HG03575 (cell line): ENCODE data around the gene RPL28.

Source experiments
- ATAC-seq: cut with Tn5 transposase; IDR thresholded peaks from one replicate; pipeline ENCODE4 v1.9.1; 2021; ENCODE audit not compliant: unreplicated experiment, insufficient number of reproducible peaks, low FRiP score; ENCODE audit errors: extremely low read depth

Gene RPL28

DNA sequence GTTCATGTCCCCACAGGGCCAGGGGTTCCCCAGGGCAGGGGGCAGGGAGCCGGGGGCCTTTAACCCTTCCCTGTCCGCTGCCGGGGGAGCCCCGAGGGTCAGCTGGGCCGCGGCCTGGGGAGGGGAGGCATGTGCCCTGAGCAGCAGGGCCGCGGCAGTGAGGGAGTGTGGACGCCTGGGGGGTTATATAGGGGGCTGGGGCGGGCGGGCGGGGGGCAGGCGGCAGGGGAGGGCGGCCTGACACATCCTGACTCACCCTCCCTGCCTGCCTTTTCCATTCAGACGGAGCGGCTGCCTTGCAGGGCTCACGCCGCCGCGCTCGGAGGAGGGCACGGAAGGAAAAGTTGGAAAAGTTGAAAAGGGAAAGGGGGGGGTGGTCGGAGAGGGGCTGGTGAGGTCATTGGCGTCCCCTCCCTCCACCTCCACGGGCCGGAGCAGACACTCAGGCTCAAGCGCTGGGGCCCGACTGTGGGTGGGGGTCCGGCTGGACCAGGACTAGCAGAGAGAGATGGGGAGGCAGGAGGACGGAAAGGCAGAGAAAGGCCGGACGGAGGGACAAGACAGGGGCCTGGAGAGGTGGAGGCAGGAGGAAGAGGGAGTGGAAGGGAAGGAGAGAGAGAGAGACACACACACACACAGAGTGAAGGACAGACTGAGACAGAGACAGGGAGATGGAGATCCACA, 15.3 kb upstream of the RPL28 start, which contains the start of gene IL11:
Gene IL11, minus strand, starts transcription at position 159 of the 684 bp plus-strand sequence. Its CDS starts 153 bp downstream, at position 6.
- ATAC-seq: no peak

DNA sequence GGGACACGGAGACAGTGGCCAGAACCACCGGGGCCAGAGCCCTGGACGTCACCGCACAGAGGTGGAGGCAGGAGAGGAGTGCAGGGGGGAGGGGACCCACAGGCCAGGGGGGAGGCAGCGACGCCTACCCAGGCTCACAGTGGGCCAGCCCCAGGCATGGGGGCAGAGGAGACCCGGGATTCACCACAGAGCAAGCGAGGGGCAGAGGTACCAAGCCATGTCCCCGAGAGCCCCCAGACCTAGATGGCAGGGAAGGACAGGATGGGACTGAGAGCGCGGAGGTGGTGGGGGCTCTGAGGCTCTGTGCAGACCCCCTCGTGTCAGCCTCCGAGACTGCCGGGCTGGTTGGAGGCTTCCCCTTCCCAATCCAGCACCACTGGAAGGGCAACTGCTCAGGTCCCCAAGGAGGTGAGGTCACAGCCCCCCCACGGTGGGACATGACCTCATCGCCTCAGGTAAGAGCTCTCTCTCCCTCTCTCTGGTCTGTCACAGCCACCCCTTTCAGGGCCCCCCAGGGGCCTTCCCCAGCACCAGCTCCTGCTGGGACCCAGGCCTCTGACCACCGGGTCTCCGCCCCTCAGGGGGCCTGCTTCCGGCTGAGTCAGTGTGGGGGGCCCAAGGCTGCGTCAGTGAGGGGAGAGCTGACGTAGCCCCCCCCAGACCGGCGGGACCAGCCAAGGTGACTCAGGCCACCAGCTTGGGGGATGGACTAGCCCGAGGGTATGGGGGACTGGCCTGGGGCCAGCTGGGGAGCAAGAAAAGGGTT, 13.2 kb upstream of the RPL28 start:
- ATAC-seq: no peak

GRCh38 chr19:55373306-55373992, 12.3 kb upstream of the RPL28 start:
- ATAC-seq: no peak

DNA sequence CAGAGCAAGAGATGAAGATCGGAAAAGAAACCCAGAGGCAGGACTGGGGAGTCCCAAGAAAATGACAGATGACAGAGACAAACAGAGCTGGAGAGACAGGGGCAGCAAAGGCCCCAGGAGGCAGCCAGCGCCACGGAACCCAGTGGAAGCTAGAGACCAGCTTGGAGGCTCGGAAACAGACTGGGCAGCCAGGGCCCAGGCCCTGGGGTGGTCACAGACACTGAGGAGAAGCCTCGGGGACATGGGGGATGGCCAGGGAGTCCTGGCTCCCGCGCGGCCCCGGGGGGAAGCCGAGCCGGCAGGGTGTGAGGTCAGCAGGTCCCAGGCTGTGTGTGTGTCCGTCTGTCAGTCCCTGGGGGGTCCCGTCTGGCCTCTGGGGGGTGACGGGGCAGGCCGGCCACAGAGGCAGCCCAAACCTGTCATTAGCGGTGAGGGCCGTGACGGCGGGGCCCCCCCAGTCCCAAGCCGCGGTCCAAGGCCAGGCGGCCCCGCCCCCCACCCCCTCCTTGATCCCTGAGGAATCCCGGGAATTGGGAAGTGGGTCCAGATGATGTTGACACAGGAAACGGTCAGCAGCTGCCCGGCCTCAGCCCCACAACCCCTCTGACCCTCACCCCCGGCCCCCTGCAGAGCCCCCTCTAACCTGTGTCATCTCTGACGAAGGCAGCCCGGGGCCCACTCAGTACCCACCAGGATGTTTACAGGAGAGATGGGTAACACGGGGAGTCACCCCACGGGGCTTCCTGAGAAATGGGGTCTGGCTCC, 11.6 kb upstream of the RPL28 start:
- ATAC-seq: no peak

- ATAC-seq: no peak
Observed at GRCh38 chr19:55376241-55376933, 9.3 kb upstream of the RPL28 start, which contains the start of gene TMEM190. Gene TMEM190, plus strand, starts transcription at chr19:55376826. Its CDS starts 28 bp downstream, at chr19:55376854.

DNA sequence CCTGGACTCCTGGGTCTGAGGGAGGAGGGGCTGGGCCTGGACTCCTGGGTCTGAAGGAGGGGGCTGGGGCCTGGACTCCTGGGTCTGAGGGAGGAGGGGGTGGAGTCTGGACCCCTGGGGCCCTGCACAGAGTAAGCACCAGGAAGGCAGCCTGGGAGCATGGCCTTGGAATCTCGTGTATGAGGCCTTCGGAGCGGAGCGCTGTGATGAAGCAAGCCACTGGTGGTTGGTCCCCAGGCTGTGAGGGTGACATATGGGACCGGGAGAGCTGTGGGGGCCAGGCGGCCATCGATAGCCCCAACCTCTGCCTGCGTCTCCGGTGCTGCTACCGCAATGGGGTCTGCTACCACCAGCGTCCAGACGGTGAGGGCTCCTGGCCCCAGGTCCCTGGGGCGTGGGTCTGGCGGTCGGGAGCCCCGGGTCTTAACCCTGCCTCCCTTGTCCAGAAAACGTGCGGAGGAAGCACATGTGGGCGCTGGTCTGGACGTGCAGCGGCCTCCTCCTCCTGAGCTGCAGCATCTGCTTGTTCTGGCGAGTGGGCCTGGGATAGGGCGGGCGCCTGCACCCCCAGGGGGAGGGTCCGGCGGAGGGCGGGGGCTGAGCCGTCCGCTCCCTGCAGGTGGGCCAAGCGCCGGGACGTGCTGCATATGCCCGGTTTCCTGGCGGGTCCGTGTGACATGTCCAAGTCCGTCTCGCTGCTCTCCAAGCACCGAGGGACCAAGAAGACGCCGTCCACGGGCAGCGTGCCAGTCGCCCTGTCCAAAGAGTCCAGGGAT, 8.2 kb upstream of the RPL28 start:
- ATAC-seq: no peak

DNA sequence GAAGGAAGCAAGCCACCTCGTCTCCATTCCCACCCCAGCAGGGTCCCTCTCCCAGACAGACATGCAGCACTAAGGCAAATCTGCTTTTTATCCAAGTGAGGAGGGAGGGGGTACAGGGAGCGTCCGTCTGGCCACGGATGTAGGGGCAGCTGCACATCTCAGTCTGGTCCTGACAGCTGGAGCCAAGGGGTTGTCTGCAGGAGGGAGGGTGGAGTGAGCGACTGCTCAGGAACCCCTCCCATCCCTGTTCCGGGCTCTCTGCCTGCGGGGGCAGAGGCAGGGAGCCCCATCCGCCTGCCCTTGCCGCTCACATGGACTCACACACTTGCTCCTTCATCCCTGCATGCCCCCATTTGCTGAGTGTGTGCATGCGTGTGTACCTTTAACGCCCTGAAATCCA, 6.6 kb upstream of the RPL28 start:
- ATAC-seq: no peak

DNA sequence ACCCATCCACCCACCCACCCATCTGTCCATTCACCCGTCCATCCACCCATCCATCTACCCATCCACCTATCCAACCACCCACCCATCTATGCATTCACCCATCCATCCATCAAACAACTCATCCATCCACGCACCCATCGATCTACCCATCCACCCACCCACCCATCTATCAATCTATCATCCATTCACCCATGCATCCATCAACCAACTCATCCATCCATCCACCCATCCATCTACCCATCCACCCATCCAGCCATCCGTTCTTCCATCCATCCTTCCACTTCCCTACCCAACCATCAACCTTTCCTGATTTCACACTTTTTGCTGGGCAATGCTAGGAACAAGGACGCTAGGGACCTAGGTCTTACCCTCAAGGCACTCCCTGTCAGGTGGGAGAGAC, 3.7 kb upstream of the RPL28 start:
- ATAC-seq: no peak

DNA sequence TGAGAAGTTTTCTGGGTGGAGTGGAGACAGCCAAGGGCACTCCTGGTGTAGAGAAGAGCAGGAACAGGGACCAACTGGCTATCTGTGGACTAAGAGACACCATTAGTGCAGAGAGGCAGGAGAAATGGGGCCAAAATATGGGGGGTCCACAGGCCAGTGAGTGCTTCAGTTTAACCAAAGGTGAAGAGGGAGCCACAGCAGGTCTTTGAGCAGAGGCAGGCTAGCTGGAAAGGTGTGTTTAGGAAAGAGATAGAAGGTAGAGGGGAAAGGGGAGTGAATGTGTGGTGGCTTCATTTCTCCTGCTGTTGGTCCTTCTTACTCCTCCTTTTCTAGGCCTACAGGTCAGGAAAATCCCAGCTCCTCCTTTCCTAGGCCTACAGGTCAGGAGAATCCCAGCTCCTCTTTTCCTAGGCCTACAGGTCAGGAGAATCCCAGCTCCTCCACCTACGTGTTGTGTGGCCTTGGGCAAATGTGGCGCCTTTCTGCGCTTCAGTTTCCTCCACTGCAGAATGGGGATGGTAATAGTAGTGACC, 3.1 kb upstream of the RPL28 start:
- ATAC-seq: no peak

- ATAC-seq: no peak
Observed at GRCh38 chr19:55383279-55384130, 2.2 kb upstream of the RPL28 start.

- ATAC-seq: no peak
Observed at GRCh38 chr19:55384131-55384919, 1.4 kb upstream of the RPL28 start, which contains the start of gene TMEM238. Gene TMEM238, minus strand, starts transcription at chr19:55384292. Its CDS starts 33 bp downstream, at chr19:55384259.

GRCh38 chr19:55384920-55385723, 610 bp upstream of the RPL28 start:
- peak; percentile 32 for ATAC-seq

DNA sequence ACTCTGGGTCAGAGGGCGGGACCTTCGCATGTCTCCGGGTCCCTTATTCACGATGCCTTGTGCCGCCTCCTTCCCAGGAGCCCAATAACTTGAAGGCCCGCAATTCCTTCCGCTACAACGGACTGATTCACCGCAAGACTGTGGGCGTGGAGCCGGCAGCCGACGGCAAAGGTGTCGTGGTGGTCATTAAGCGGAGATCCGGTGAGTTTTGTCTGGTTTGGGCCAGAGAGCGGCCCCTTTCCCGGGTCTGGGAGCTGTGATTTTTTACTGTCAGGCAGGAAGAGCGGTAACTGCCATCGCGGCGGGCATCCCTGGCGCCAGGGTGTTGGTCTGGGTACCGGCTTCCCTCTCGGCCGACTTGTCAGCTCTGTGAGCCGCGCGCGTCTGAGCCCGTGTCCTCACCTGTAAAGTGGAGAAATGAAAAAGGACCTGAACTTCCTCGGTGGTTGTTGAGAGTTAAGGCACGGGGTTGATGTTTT, 800 bp downstream of the RPL28 start:
- no peak for ATAC-seq

DNA sequence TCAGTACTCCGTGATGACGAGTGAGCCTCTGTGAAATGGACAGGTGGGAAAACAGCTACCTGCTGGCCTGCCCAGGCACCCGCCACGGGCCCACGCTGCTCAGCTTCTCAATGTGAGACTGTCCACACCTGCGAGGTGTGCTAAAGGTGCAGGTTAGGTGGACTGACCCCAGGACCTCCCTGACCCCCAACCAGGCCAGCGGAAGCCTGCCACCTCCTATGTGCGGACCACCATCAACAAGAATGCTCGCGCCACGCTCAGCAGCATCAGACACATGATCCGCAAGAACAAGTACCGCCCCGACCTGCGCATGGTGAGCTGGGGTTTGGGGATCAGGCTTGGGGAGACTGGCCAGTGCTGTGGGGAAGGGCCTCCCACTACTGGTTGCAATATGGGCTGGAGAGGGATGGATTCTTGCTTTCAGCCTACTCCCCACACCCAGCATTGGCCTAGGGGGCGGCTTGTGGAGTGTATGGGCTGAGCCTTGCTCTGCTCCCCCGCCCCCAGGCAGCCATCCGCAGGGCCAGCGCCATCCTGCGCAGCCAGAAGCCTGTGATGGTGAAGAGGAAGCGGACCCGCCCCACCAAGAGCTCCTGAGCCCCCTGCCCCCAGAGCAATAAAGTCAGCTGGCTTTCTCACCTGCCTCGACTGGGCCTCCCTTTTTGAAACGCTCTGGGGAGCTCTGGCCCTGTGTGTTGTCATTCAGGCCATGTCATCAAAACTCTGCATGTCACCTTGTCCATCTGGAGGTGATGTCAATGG, 2.2 kb downstream of the RPL28 start:
- ATAC-seq: no peak
